Type B pancreatic cell (in vitro differentiated cells): Measurements from ENCODE around the gene EEA1. TPM values are rescaled to one million over a fixed set of nuclear protein-coding genes. Genes with fewer than 3 reads are reported as not detected.

Source experiments
- DNase-seq: peaks from one replicate; pipeline ENCODE4 v3.0.0; 2021; ENCODE audit warnings: mixed read lengths; ENCODE audit not compliant: unreplicated experiment; ENCODE audit errors: extremely low spot score
- H3K27ac Mint-ChIP-seq: 2 replicates; pipeline ENCODE4 v1.8.0; 2021; ENCODE audit warnings: mild to moderate bottlenecking, mixed read lengths
- H3K27me3 Mint-ChIP-seq: 2 replicates; pipeline ENCODE4 v1.8.0; 2021; ENCODE audit warnings: mixed read lengths
- H3K36me3 Mint-ChIP-seq: 2 replicates; pipeline ENCODE4 v1.8.0; 2021; ENCODE audit warnings: mixed read lengths
- H3K4me1 Mint-ChIP-seq: one replicate; pipeline ENCODE4 v1.8.0; 2021; ENCODE audit warnings: mixed read lengths; ENCODE audit not compliant: unreplicated experiment
- H3K4me3 Mint-ChIP-seq: 2 replicates; pipeline ENCODE4 v1.8.0; 2021; ENCODE audit warnings: mild to moderate bottlenecking, mixed read lengths
- H3K9me3 Mint-ChIP-seq: 2 replicates; pipeline ENCODE4 v1.8.0; 2021; ENCODE audit warnings: mixed read lengths
- total RNA-seq: library from RNA; stranded (reverse); gene quantifications from 2 replicates; pipeline ENCODE4 v1.2.1, GENCODE V29; 2021; ENCODE audit warnings: low replicate concordance
- TF ChIP-seq, protein P1 (sequence below): fragments of 200-600 bp; sonication (generic); conservative IDR thresholded peaks from 2 replicates; pipeline ENCODE4 v1.5.0; 2021; ENCODE audit warnings: antibody characterized with exemption, mild to moderate bottlenecking

Gene EEA1
- total RNA-seq, 1 donor from 2014 or later, result 24.6 TPM

- TF ChIP-seq, protein P1, sequence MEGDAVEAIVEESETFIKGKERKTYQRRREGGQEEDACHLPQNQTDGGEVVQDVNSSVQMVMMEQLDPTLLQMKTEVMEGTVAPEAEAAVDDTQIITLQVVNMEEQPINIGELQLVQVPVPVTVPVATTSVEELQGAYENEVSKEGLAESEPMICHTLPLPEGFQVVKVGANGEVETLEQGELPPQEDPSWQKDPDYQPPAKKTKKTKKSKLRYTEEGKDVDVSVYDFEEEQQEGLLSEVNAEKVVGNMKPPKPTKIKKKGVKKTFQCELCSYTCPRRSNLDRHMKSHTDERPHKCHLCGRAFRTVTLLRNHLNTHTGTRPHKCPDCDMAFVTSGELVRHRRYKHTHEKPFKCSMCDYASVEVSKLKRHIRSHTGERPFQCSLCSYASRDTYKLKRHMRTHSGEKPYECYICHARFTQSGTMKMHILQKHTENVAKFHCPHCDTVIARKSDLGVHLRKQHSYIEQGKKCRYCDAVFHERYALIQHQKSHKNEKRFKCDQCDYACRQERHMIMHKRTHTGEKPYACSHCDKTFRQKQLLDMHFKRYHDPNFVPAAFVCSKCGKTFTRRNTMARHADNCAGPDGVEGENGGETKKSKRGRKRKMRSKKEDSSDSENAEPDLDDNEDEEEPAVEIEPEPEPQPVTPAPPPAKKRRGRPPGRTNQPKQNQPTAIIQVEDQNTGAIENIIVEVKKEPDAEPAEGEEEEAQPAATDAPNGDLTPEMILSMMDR, result no peak
- DNase-seq, result no peak
- Mint-ChIP-seq H3K36me3 (peaks cover 25% of the 10 kb centered on the region), H3K27ac (no peak overlapping the region), H3K4me3 (no peak overlapping the region), H3K27me3 (no peaks in the 10 kb centered on the region), H3K9me3 (no peaks in the 10 kb centered on the region), H3K4me1 (peaks cover 4% of the 10 kb centered on the region)
Observed at GRCh38 chr12:92859650-92860386, 69.3 kb downstream of the EEA1 start.

GRCh38 chr12:92857818-92858217 is 71.3 kb downstream of the EEA1 start:
- DNase-seq, result no peak
- peaks cover 19% of the 10 kb centered on the region for H3K36me3 Mint-ChIP-seq
- H3K27ac Mint-ChIP-seq, result no peak overlapping the region
- H3K27me3 Mint-ChIP-seq, result no peaks in the 10 kb centered on the region
- no peak overlapping the region for H3K4me3 Mint-ChIP-seq
- H3K9me3 Mint-ChIP-seq, result no peaks in the 10 kb centered on the region
- TF ChIP-seq, protein P1, result no peak
- H3K4me1 Mint-ChIP-seq, result peaks cover 4% of the 10 kb centered on the region

- TF ChIP-seq, protein P1, result no peak
- Mint-ChIP-seq H3K4me1 (no peaks in the 10 kb centered on the region), H3K27me3 (no peaks in the 10 kb centered on the region), H3K27ac (no peak overlapping the region), H3K36me3 (peaks cover 26% of the 10 kb centered on the region), H3K4me3 (no peak overlapping the region), H3K9me3 (no peaks in the 10 kb centered on the region)
- DNase-seq, result no peak
Observed at GRCh38 chr12:92854344-92854743, 74.8 kb downstream of the EEA1 start.

GRCh38 chr12:92848740-92849139 is 80.4 kb downstream of the EEA1 start:
- no peak overlapping the region for H3K4me3 Mint-ChIP-seq
- DNase-seq, result no peak
- H3K27me3 Mint-ChIP-seq, result no peaks in the 10 kb centered on the region
- H3K9me3 Mint-ChIP-seq, result no peaks in the 10 kb centered on the region
- peaks cover 15% of the 10 kb centered on the region for H3K36me3 Mint-ChIP-seq
- no peak overlapping the region for H3K27ac Mint-ChIP-seq
- TF ChIP-seq, protein P1, result no peak
- peaks cover 5% of the 10 kb centered on the region for H3K4me1 Mint-ChIP-seq

GRCh38 chr12:92847368-92847767 is 81.7 kb downstream of the EEA1 start:
- no peak overlapping the region for H3K27ac Mint-ChIP-seq
- no peaks in the 10 kb centered on the region for H3K9me3 Mint-ChIP-seq
- H3K36me3 Mint-ChIP-seq, result peaks cover 15% of the 10 kb centered on the region
- no peaks in the 10 kb centered on the region for H3K27me3 Mint-ChIP-seq
- TF ChIP-seq, protein P1, result no peak
- DNase-seq, result no peak
- H3K4me3 Mint-ChIP-seq, result no peak overlapping the region
- H3K4me1 Mint-ChIP-seq, result peaks cover 5% of the 10 kb centered on the region
